Measurements from ENCODE around the gene LOC128125822.
"Not testable (repeated sequence)": the region's sequence is repeated elsewhere in the genome, so short reads cannot be mapped to it uniquely, and the experiment has no call there.

The LOC128125822 gene

GRCh38 chr6:63579937-63580703 is 7.8 kb downstream of the LOC128125822 start:
- TF ChIP-seq Cebpa-rat (IDR thresholded peaks at IDR 0.05): no peak
- no peak overlapping the region for H3K4me3 ChIP-seq
- H3K27ac ChIP-seq: no peak overlapping the region
- H3K36me3 ChIP-seq: peaks cover 80% of the 10 kb centered on the region
- no peaks in the 10 kb centered on the region for H3K9me3 ChIP-seq
- H3K4me2 ChIP-seq: no peak overlapping the region
- peaks cover 68% of the 10 kb centered on the region for H4K20me1 ChIP-seq
- H3K4me1 ChIP-seq: peaks cover 5% of the 10 kb centered on the region
- H3K9ac ChIP-seq: no peak overlapping the region
- H3K27me3 ChIP-seq: no peaks in the 10 kb centered on the region

GRCh38 chr6:63580704-63580961 is 8.4 kb downstream of the LOC128125822 start:
- Histone ChIP-seq H4K20me1 (peaks cover 62% of the 10 kb centered on the region), H3K36me3 (peaks cover 80% of the 10 kb centered on the region), H3K27me3 (no peaks in the 10 kb centered on the region), H3K9ac (no peak overlapping the region), H3K4me2 (no peak overlapping the region), H3K4me1 (no peaks in the 10 kb centered on the region; the same call in 1 of the 2 replicates), H3K4me3 (no peak overlapping the region), H3K27ac (no peak overlapping the region), H3K9me3 (no peaks in the 10 kb centered on the region)
- TF ChIP-seq Cebpa-rat (IDR thresholded peaks at IDR 0.05): no peak

GRCh38 chr6:63581355-63582013 is 9.2 kb downstream of the LOC128125822 start:
- Histone ChIP-seq H3K27me3 (no peaks in the 10 kb centered on the region), H3K9ac (no peak overlapping the region), H3K4me2 (no peak overlapping the region), H3K36me3 (peaks cover 75% of the 10 kb centered on the region), H4K20me1 (peaks cover 54% of the 10 kb centered on the region), H3K9me3 (no peaks in the 10 kb centered on the region), H3K4me3 (no peak overlapping the region), H3K4me1 (no peaks in the 10 kb centered on the region), H3K27ac (no peak overlapping the region)
- no peak for TF ChIP-seq Cebpa-rat (IDR thresholded peaks at IDR 0.05)

GRCh38 chr6:63582579-63583231 is 10.4 kb downstream of the LOC128125822 start:
- H3K4me1 ChIP-seq: no peaks in the 10 kb centered on the region
- peaks cover 63% of the 10 kb centered on the region for H3K36me3 ChIP-seq
- H4K20me1 ChIP-seq: peaks cover 42% of the 10 kb centered on the region
- TF ChIP-seq Cebpa-rat (IDR thresholded peaks at IDR 0.05): no peak
- H3K4me2 ChIP-seq: no peak overlapping the region
- H3K9ac ChIP-seq: no peak overlapping the region
- no peak overlapping the region for H3K4me3 ChIP-seq
- H3K27ac ChIP-seq: no peak overlapping the region
- H3K27me3 ChIP-seq: no peaks in the 10 kb centered on the region
- H3K9me3 ChIP-seq: no peaks in the 10 kb centered on the region

GRCh38 chr6:63584125-63584514 is 11.8 kb downstream of the LOC128125822 start:
- Histone ChIP-seq H4K20me1 (peaks cover 38% of the 10 kb centered on the region), H3K4me2 (no peak overlapping the region), H3K4me3 (no peak overlapping the region), H3K9ac (no peak overlapping the region), H3K27me3 (no peaks in the 10 kb centered on the region), H3K9me3 (no peaks in the 10 kb centered on the region), H3K27ac (no peak overlapping the region), H3K36me3 (peaks cover 49% of the 10 kb centered on the region), H3K4me1 (no peaks in the 10 kb centered on the region)
- no peak for TF ChIP-seq Cebpa-rat (IDR thresholded peaks at IDR 0.05)

- Histone ChIP-seq H4K20me1 (peaks cover 35% of the 10 kb centered on the region), H3K27ac (no peak overlapping the region), H3K9me3 (no peaks in the 10 kb centered on the region), H3K4me1 (no peaks in the 10 kb centered on the region), H3K36me3 (peaks cover 45% of the 10 kb centered on the region), H3K27me3 (no peaks in the 10 kb centered on the region), H3K4me2 (no peak overlapping the region), H3K4me3 (no peak overlapping the region), H3K9ac (no peak overlapping the region)
- no peak for TF ChIP-seq Cebpa-rat (IDR thresholded peaks at IDR 0.05)
Observed at GRCh38 chr6:63584566-63584965, 12.3 kb downstream of the LOC128125822 start.

GRCh38 chr6:63585652-63586051 is 13.4 kb downstream of the LOC128125822 start:
- H3K9ac ChIP-seq, H3K4me1 ChIP-seq, H3K9me3 ChIP-seq, H3K4me2 ChIP-seq, H3K27ac ChIP-seq, H3K27me3 ChIP-seq, H3K4me3 ChIP-seq: not testable (repeated sequence)
- Histone ChIP-seq H4K20me1 (peaks cover 25% of the 10 kb centered on the region), H3K36me3 (peaks cover 34% of the 10 kb centered on the region)

GRCh38 chr6:63589952-63590411 is 17.7 kb downstream of the LOC128125822 start:
- Histone ChIP-seq H3K4me2 (no peak overlapping the region), H3K27ac (no peak overlapping the region), H3K27me3 (no peaks in the 10 kb centered on the region), H3K36me3 (no peaks in the 10 kb centered on the region), H4K20me1 (no peaks in the 10 kb centered on the region), H3K4me3 (no peak overlapping the region), H3K9me3 (no peaks in the 10 kb centered on the region), H3K4me1 (no peaks in the 10 kb centered on the region), H3K9ac (no peak overlapping the region)
- no peak for TF ChIP-seq Cebpa-rat (IDR thresholded peaks at IDR 0.05)

GRCh38 chr6:63592886-63593285 is 20.6 kb downstream of the LOC128125822 start:
- Histone ChIP-seq H4K20me1 (no peaks in the 10 kb centered on the region), H3K27me3 (no peaks in the 10 kb centered on the region), H3K4me1 (peaks cover 2% of the 10 kb centered on the region; the same call in 1 of the 2 replicates), H3K9me3 (no peaks in the 10 kb centered on the region), H3K27ac (no peak overlapping the region), H3K9ac (no peak overlapping the region), H3K4me2 (no peak overlapping the region), H3K36me3 (no peaks in the 10 kb centered on the region), H3K4me3 (no peak overlapping the region)
- no peak for TF ChIP-seq Cebpa-rat (IDR thresholded peaks at IDR 0.05)

Data from BLaER1 (cell line).